GM23248 (cell line): ENCODE results near the gene CMIP.

Source experiments
- EZH2 ChIP-seq: fragments of 200-600 bp; sonication (generic); IDR thresholded peaks from 2 replicates; pipeline ENCODE4 v1.6.1; 2018; ENCODE audit warnings: antibody characterized with exemption, mild to moderate bottlenecking; ENCODE audit not compliant: insufficient read depth, poor library complexity, severe bottlenecking
- EZH2phosphoT487 ChIP-seq: fragments of 200-600 bp; sonication (generic); IDR thresholded peaks from 2 replicates; pipeline ENCODE4 v1.6.1; 2018; ENCODE audit warnings: antibody characterized with exemption, moderate library complexity, mild to moderate bottlenecking, low read depth; ENCODE audit not compliant: insufficient read depth

DNA sequence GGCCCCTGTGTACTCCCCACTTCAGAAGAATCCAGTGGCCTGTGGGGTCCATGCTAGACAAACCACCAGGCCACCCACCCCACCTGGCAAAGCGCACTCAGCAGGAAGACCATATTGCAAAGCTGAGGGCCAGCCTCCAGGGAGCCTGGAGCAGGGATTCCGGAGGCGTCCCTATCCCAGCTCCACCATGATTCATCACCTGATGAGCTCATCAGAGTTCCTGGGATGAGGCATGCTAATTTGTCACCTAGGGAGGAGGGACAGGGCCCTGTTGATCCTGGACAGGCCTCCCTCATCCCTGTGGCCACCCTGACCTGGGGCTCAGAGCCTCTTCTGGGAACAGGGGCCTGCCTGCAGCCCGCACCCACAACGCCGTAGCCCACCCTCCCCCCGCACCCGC lies 202.9 kb downstream of the CMIP start:
- TF ChIP-seq EZH2 (no peak), EZH2phosphoT487 (no peak)
